GM23338 (cell line): ENCODE measurements around the gene AP1S3. TPM values are rescaled to one million over a fixed set of nuclear protein-coding genes. Genes with fewer than 3 reads are reported as not detected.

Experiments used
- ATAC-seq: fragments of 200-7000 bp; cut with Tn5 transposase; 3 replicates; pipeline ENCODE4 v1.9.1; 2020
- DNase-seq: peaks from one replicate; pipeline ENCODE4 v3.0.0-alpha.2; 2015; ENCODE audit warnings: low spot score
- H2AFZ ChIP-seq: fragments of 200-600 bp; sonication (generic); 2 replicates; pipeline ENCODE4 v1.8.0; 2016; ENCODE audit warnings: antibody characterized with exemption, mild to moderate bottlenecking, moderate library complexity
- H3F3A ChIP-seq: fragments of 200-600 bp; sonication (generic); replicated peaks from 2 replicates; pipeline ENCODE4 v1.8.0; 2017; ENCODE audit warnings: antibody characterized with exemption, mixed run types, low read depth
- H3K27ac ChIP-seq: fragments of 200-600 bp; sonication (generic); 2 replicates; pipeline ENCODE4 v1.6.1; 2016; ENCODE audit warnings: low read depth
- H3K27me3 ChIP-seq: fragments of 200-600 bp; sonication (generic); 2 replicates; pipeline ENCODE4 v1.8.0; 2016; ENCODE audit warnings: mild to moderate bottlenecking, mixed run types, moderate library complexity; ENCODE audit not compliant: insufficient read depth
- H3K36me3 ChIP-seq: fragments of 200-600 bp; sonication (generic); 2 replicates; pipeline ENCODE4 v1.8.0; 2016; ENCODE audit warnings: mild to moderate bottlenecking; ENCODE audit not compliant: insufficient read depth
- H3K4me1 ChIP-seq: fragments of 200-600 bp; sonication (generic); 2 replicates; pipeline ENCODE4 v1.8.0; 2016; ENCODE audit warnings: mild to moderate bottlenecking, moderate library complexity; ENCODE audit not compliant: insufficient read depth
- H3K4me2 ChIP-seq: fragments of 200-600 bp; sonication (generic); 2 replicates; pipeline ENCODE4 v1.7.1; 2017; ENCODE audit warnings: mixed run types
- H3K4me3 ChIP-seq: fragments of 200-600 bp; sonication (generic); 2 replicates; pipeline ENCODE4 v1.6.1; 2016; ENCODE audit warnings: mixed run types
- H3K79me2 ChIP-seq: fragments of 200-600 bp; sonication (generic); replicated peaks from 2 replicates; pipeline ENCODE4 v1.8.0; 2017; ENCODE audit warnings: mild to moderate bottlenecking; ENCODE audit not compliant: insufficient read depth
- H3K9me2 ChIP-seq: fragments of 200-600 bp; sonication (generic); 2 replicates; pipeline ENCODE4 v1.8.0; 2017; ENCODE audit not compliant: insufficient read depth
- H4K20me1 ChIP-seq: fragments of 200-600 bp; sonication (generic); replicated peaks from 2 replicates; pipeline ENCODE4 v1.8.0; 2017; ENCODE audit warnings: mild to moderate bottlenecking; ENCODE audit not compliant: insufficient read depth
- H3K27ac Mint-ChIP-seq: 2 replicates; pipeline ENCODE4 v1.8.0; 2020; ENCODE audit warnings: inconsistent platforms, mild to moderate bottlenecking, moderate library complexity, mixed read lengths
- H3K27me3 Mint-ChIP-seq: 3 replicates; pipeline ENCODE4 v1.8.0; 2022; ENCODE audit warnings: low read depth, mild to moderate bottlenecking, moderate library complexity, mixed read lengths, inconsistent platforms; ENCODE audit not compliant: insufficient read depth, poor library complexity
- H3K36me3 Mint-ChIP-seq: 3 replicates; pipeline ENCODE4 v1.8.0; 2021; ENCODE audit warnings: low read depth, mild to moderate bottlenecking, inconsistent platforms, moderate library complexity, mixed read lengths
- H3K4me1 Mint-ChIP-seq: 3 replicates; pipeline ENCODE4 v1.8.0; 2020; ENCODE audit warnings: mild to moderate bottlenecking, inconsistent platforms, mixed read lengths
- H3K4me3 Mint-ChIP-seq: 3 replicates; pipeline ENCODE4 v1.8.0; 2021; ENCODE audit warnings: moderate library complexity, mild to moderate bottlenecking, inconsistent platforms, mixed read lengths
- H3K9me3 Mint-ChIP-seq: 3 replicates; pipeline ENCODE4 v1.8.0; 2020; ENCODE audit warnings: moderate library complexity, mild to moderate bottlenecking, inconsistent platforms, mixed read lengths
- EZH2phosphoT487 ChIP-seq: fragments of 200-600 bp; sonication (generic); IDR thresholded peaks from one replicate; pipeline ENCODE4 v1.8.1; 2018; ENCODE audit warnings: antibody characterized with exemption; ENCODE audit not compliant: unreplicated experiment
- JUNB ChIP-seq: IDR thresholded peaks from one replicate; pipeline ENCODE4 v1.6.1; 2016; ENCODE audit warnings: antibody characterized with exemption; ENCODE audit not compliant: unreplicated experiment
- NANOG ChIP-seq: IDR thresholded peaks from 2 replicates; pipeline ENCODE4 v1.6.1; 2016; ENCODE audit warnings: antibody characterized with exemption, borderline replicate concordance
- ZNF114 ChIP-seq: fragments of 250-450 bp; sonication (Bioruptor Pico); IDR thresholded peaks from 2 replicates; pipeline ENCODE4 v1.5.0; 2020; ENCODE audit warnings: mild to moderate bottlenecking, moderate library complexity
- polyA plus RNA-seq: library from polyadenylated mRNA; unstranded; fragments of >200 nt; fragmentation: Nextera tagmentation; extraction: Ambion mirVana; gene quantifications from 2 replicates; pipeline ENCODE4 v1.2.1, GENCODE V29; 2016
- total RNA-seq: library from RNA; depleted of rRNA; stranded (reverse); fragments of >200 nt; shearing (Covaris generic); gene quantifications from 2 replicates; pipeline ENCODE4 v1.2.3, GENCODE V29; 2014
- TF ChIP-seq, protein P1 (sequence below): fragments of 250-450 bp; sonication (Bioruptor Pico); IDR thresholded peaks from 2 replicates; pipeline ENCODE4 v1.5.0; 2020; ENCODE audit warnings: mild to moderate bottlenecking, moderate library complexity
- TF ChIP-seq, protein P2 (sequence below), 2 experiments: fragments of 200-600 bp in 1 of 2; sonication (generic) in 1 of 2; conservative IDR thresholded peaks; 2 replicates each; pipeline versions ENCODE4 v1.5.1 to v1.6.1; 2016 to 2017; ENCODE audit warnings: antibody characterized with exemption in 2 of 2, low read depth in 2 of 2, mild to moderate bottlenecking in 2 of 2, moderate library complexity in 1 of 2

AP1S3 gene
- total and polyA plus RNA-seq, 2 experiments from 2014 or later: 8.8 to 25.5 TPM

DNA sequence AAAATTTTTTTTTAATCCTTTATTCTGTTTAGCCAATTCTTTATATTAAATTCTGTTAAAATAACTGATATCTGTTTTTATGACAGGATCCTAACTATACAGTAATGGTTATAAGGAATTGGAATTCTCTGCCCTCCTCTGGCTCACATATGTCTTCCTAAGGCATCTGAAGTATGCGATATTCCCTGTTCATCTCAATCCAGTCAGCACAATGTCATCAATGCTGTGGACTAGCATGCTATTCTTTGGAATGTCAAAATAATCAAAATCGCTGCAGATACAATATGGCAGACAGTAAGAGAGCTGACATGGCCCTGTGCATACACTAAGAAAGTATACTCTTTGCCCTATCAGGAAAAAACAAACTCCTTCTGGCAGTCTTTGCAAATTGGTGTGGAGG is 107.6 kb downstream of the AP1S3 start (continued):
- TF ChIP-seq, protein P1, sequence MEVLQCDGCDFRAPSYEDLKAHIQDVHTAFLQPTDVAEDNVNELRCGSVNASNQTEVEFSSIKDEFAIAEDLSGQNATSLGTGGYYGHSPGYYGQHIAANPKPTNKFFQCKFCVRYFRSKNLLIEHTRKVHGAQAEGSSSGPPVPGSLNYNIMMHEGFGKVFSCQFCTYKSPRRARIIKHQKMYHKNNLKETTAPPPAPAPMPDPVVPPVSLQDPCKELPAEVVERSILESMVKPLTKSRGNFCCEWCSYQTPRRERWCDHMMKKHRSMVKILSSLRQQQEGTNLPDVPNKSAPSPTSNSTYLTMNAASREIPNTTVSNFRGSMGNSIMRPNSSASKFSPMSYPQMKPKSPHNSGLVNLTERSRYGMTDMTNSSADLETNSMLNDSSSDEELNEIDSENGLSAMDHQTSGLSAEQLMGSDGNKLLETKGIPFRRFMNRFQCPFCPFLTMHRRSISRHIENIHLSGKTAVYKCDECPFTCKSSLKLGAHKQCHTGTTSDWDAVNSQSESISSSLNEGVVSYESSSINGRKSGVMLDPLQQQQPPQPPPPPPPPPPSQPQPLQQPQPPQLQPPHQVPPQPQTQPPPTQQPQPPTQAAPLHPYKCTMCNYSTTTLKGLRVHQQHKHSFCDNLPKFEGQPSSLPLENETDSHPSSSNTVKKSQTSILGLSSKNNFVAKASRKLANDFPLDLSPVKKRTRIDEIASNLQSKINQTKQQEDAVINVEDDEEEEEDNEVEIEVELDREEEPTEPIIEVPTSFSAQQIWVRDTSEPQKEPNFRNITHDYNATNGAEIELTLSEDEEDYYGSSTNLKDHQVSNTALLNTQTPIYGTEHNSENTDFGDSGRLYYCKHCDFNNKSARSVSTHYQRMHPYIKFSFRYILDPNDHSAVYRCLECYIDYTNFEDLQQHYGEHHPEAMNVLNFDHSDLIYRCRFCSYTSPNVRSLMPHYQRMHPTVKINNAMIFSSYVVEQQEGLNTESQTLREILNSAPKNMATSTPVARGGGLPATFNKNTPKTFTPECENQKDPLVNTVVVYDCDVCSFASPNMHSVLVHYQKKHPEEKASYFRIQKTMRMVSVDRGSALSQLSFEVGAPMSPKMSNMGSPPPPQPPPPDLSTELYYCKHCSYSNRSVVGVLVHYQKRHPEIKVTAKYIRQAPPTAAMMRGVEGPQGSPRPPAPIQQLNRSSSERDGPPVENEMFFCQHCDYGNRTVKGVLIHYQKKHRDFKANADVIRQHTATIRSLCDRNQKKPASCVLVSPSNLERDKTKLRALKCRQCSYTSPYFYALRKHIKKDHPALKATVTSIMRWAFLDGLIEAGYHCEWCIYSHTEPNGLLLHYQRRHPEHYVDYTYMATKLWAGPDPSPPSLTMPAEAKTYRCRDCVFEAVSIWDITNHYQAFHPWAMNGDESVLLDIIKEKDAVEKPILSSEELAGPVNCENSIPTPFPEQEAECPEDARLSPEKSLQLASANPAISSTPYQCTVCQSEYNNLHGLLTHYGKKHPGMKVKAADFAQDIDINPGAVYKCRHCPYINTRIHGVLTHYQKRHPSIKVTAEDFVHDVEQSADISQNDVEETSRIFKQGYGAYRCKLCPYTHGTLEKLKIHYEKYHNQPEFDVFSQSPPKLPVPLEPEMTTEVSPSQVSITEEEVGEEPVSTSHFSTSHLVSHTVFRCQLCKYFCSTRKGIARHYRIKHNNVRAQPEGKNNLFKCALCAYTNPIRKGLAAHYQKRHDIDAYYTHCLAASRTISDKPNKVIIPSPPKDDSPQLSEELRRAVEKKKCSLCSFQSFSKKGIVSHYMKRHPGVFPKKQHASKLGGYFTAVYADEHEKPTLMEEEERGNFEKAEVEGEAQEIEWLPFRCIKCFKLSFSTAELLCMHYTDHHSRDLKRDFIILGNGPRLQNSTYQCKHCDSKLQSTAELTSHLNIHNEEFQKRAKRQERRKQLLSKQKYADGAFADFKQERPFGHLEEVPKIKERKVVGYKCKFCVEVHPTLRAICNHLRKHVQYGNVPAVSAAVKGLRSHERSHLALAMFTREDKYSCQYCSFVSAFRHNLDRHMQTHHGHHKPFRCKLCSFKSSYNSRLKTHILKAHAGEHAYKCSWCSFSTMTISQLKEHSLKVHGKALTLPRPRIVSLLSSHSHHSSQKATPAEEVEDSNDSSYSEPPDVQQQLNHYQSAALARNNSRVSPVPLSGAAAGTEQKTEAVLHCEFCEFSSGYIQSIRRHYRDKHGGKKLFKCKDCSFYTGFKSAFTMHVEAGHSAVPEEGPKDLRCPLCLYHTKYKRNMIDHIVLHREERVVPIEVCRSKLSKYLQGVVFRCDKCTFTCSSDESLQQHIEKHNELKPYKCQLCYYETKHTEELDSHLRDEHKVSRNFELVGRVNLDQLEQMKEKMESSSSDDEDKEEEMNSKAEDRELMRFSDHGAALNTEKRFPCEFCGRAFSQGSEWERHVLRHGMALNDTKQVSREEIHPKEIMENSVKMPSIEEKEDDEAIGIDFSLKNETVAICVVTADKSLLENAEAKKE (CRISPR knock-in tag): no peak
- TF ChIP-seq JUNB: no peak

DNA sequence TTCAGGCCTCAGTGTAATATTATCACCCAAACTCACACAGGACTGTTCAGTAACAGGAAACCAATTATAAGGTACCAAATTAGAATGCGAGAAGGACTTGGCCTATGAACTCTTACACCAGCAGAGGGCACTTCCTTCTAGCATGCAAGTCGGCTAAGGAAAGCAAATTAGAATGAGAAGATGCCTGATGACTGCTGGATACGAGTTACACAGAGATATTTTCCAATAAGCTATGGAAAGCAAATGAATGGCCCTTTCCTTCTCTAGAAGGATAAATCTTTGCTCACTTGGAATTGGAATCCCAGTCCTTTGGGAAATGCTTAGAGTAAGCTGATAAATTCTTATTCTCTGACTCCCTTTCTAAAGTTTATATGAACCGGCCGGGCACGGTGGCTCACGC is 109.8 kb downstream of the AP1S3 start:
- Mint-ChIP-seq H3K27me3 (peaks cover 5% of the 10 kb centered on the region), H3K36me3 (peaks cover 2% of the 10 kb centered on the region; the same call in 1 of the 3 replicates), H3K9me3 (no peaks in the 10 kb centered on the region; the same call in 1 of the 3 replicates), H3K4me3 (no peak overlapping the region), H3K4me1 (peaks cover 42% of the 10 kb centered on the region), H3K27ac (no peak overlapping the region)
- H2AFZ ChIP-seq: no peak overlapping the region
- H3K27ac ChIP-seq: no peak overlapping the region
- no peaks in the 10 kb centered on the region for H3K36me3 ChIP-seq
- H3K4me1 ChIP-seq: peaks cover 29% of the 10 kb centered on the region
- no peaks in the 10 kb centered on the region for H4K20me1 ChIP-seq
- TF ChIP-seq, protein P2, sequence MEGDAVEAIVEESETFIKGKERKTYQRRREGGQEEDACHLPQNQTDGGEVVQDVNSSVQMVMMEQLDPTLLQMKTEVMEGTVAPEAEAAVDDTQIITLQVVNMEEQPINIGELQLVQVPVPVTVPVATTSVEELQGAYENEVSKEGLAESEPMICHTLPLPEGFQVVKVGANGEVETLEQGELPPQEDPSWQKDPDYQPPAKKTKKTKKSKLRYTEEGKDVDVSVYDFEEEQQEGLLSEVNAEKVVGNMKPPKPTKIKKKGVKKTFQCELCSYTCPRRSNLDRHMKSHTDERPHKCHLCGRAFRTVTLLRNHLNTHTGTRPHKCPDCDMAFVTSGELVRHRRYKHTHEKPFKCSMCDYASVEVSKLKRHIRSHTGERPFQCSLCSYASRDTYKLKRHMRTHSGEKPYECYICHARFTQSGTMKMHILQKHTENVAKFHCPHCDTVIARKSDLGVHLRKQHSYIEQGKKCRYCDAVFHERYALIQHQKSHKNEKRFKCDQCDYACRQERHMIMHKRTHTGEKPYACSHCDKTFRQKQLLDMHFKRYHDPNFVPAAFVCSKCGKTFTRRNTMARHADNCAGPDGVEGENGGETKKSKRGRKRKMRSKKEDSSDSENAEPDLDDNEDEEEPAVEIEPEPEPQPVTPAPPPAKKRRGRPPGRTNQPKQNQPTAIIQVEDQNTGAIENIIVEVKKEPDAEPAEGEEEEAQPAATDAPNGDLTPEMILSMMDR (conservative IDR thresholded peaks at IDR 0.05; ENCODE audit: low read depth in 2 of 2): peak; percentile 67 to 80
- TF ChIP-seq NANOG: no peak
- TF ChIP-seq ZNF114 (CRISPR knock-in tag): no peak
- TF ChIP-seq EZH2phosphoT487: no peak
- 0 out of 2 replicates have a peak, but pooled peaks cover 6% of the 10 kb centered on the region for H3F3A ChIP-seq
- no peaks in the 10 kb centered on the region for H3K79me2 ChIP-seq
- no peak overlapping the region for H3K4me3 ChIP-seq
- H3K27me3 ChIP-seq: no peaks in the 10 kb centered on the region
- peak; percentile 50 for ATAC-seq
- H3K4me2 ChIP-seq: no peak overlapping the region
- H3K9me2 ChIP-seq: no peaks in the 10 kb centered on the region
- peak; percentile 83 for DNase-seq
